Pons (tissue), 1 donor: ENCODE data around the gene ROPN1B.

Experiments
- DNase-seq: peaks from one replicate; pipeline ENCODE4 v3.0.0-alpha.2; 2016; ENCODE audit warnings: low spot score

The ROPN1B gene

GRCh38 chr3:126005951-126006350 is 37.0 kb downstream of the ROPN1B start:
- DNase-seq = no peak

GRCh38 chr3:126008219-126008618 is 39.2 kb downstream of the ROPN1B start:
- DNase-seq = no peak

GRCh38 chr3:126009181-126009580 is 40.2 kb downstream of the ROPN1B start:
- no peak for DNase-seq

GRCh38 chr3:126013751-126014156 is 44.8 kb downstream of the ROPN1B start:
- no peak for DNase-seq

- DNase-seq = peak; percentile 6
Observed at GRCh38 chr3:126014252-126014651, 45.3 kb downstream of the ROPN1B start.

- DNase-seq = no peak
Observed at GRCh38 chr3:126015075-126015474, 46.1 kb downstream of the ROPN1B start.

- no peak for DNase-seq
Observed at GRCh38 chr3:126016616-126017015, 47.6 kb downstream of the ROPN1B start.

GRCh38 chr3:126017362-126017761 is 48.4 kb downstream of the ROPN1B start:
- DNase-seq = no peak

GRCh38 chr3:126018545-126018944 is 49.6 kb downstream of the ROPN1B start:
- DNase-seq = no peak

GRCh38 chr3:126018995-126019394 is 50.0 kb downstream of the ROPN1B start:
- DNase-seq = no peak

- DNase-seq = no peak
Observed at GRCh38 chr3:126019683-126020082, 50.7 kb downstream of the ROPN1B start.

GRCh38 chr3:126021224-126021623 is 52.2 kb downstream of the ROPN1B start:
- DNase-seq = no peak

- no peak for DNase-seq
Observed at GRCh38 chr3:126021702-126022101, 52.7 kb downstream of the ROPN1B start.

GRCh38 chr3:126022741-126023359 is 53.9 kb downstream of the ROPN1B start:
- DNase-seq = no peak

GRCh38 chr3:126023390-126023789 is 54.4 kb downstream of the ROPN1B start:
- no peak for DNase-seq

- DNase-seq = no peak
Observed at GRCh38 chr3:126024049-126024854, 55.3 kb downstream of the ROPN1B start.

GRCh38 chr3:126025116-126025729 is 56.2 kb downstream of the ROPN1B start:
- DNase-seq = no peak

GRCh38 chr3:126025862-126026261 is 56.9 kb downstream of the ROPN1B start:
- DNase-seq = no peak

- no peak for DNase-seq
Observed at GRCh38 chr3:126026277-126026751, 57.3 kb downstream of the ROPN1B start.

GRCh38 chr3:126026761-126027160 is 57.8 kb downstream of the ROPN1B start:
- DNase-seq = no peak

- DNase-seq = no peak
Observed at GRCh38 chr3:126028096-126028495, 59.1 kb downstream of the ROPN1B start.

- no peak for DNase-seq
Observed at GRCh38 chr3:126029241-126029640, 60.3 kb downstream of the ROPN1B start.

GRCh38 chr3:126030455-126030854 is 61.5 kb downstream of the ROPN1B start:
- no peak for DNase-seq
